Neural progenitor cell (in vitro differentiated cells): ENCODE data around the gene KLHL18. TPM values are rescaled to one million over a fixed set of nuclear protein-coding genes. Genes with fewer than 3 reads are reported as not detected.

Source experiments
- DNase-seq: peaks from one replicate; pipeline ENCODE4 v3.0.0-alpha.2; 2016; ENCODE audit warnings: low spot score
- H2AFZ ChIP-seq: fragments of 200-600 bp; sonication (generic); replicated peaks from 2 replicates; pipeline ENCODE4 v1.6.1; 2016; ENCODE audit warnings: antibody characterized with exemption
- H3F3A ChIP-seq: fragments of 200-600 bp; sonication (generic); 2 replicates; pipeline ENCODE4 v1.6.1; 2016; ENCODE audit warnings: antibody characterized with exemption, low read depth
- H3K27ac ChIP-seq: fragments of 200-600 bp; sonication (generic); 2 replicates; pipeline ENCODE4 v1.5.1; 2016; ENCODE audit warnings: mild to moderate bottlenecking
- H3K27me3 ChIP-seq: fragments of 200-600 bp; sonication (generic); 2 replicates; pipeline ENCODE4 v1.6.1; 2016; ENCODE audit warnings: mild to moderate bottlenecking, moderate library complexity
- H3K36me3 ChIP-seq: fragments of 200-600 bp; sonication (generic); 2 replicates; pipeline ENCODE4 v1.5.1; 2016
- H3K4me1 ChIP-seq: fragments of 200-600 bp; sonication (generic); 2 replicates; pipeline ENCODE4 v1.6.1; 2016; ENCODE audit warnings: mixed run types
- H3K4me2 ChIP-seq: fragments of 200-600 bp; sonication (generic); 2 replicates; pipeline ENCODE4 v1.6.1; 2016
- H3K4me3 ChIP-seq: fragments of 200-600 bp; sonication (generic); 2 replicates; pipeline ENCODE4 v1.5.1; 2016
- H3K79me2 ChIP-seq: fragments of 200-600 bp; sonication (generic); 2 replicates; pipeline ENCODE4 v1.6.1; 2016; ENCODE audit warnings: low read depth
- H3K9ac ChIP-seq: fragments of 200-600 bp; sonication (generic); 2 replicates; pipeline ENCODE4 v1.6.1; 2016
- H3K9me3 ChIP-seq: fragments of 200-600 bp; sonication (generic); 2 replicates; pipeline ENCODE4 v1.5.1; 2016; ENCODE audit warnings: low read depth
- H4K20me1 ChIP-seq: fragments of 200-600 bp; sonication (generic); 2 replicates; pipeline ENCODE4 v1.6.1; 2016; ENCODE audit warnings: low read depth
- H3K27ac Mint-ChIP-seq: 3 replicates; pipeline ENCODE4 v1.8.0; 2021; ENCODE audit warnings: mixed read lengths
- H3K27me3 Mint-ChIP-seq: 2 replicates; pipeline ENCODE4 v1.8.0; 2022; ENCODE audit warnings: low read depth, mild to moderate bottlenecking, inconsistent platforms, moderate library complexity, mixed read lengths; ENCODE audit not compliant: insufficient read depth
- H3K36me3 Mint-ChIP-seq: 3 replicates; pipeline ENCODE4 v1.8.0; 2021; ENCODE audit warnings: mixed read lengths
- H3K4me1 Mint-ChIP-seq: 3 replicates; pipeline ENCODE4 v1.8.0; 2021; ENCODE audit warnings: mixed read lengths
- H3K4me3 Mint-ChIP-seq: 3 replicates; pipeline ENCODE4 v1.8.0; 2021; ENCODE audit warnings: mild to moderate bottlenecking, moderate library complexity, mixed read lengths
- H3K9me3 Mint-ChIP-seq: 3 replicates; pipeline ENCODE4 v1.8.0; 2020; ENCODE audit warnings: mixed read lengths
- CTCF ChIP-seq: fragments of 200-600 bp; sonication (generic); IDR thresholded peaks from 2 replicates; pipeline ENCODE4 v1.5.1; 2017; ENCODE audit warnings: antibody characterized with exemption, mild to moderate bottlenecking
- EZH2 ChIP-seq: fragments of 200-600 bp; sonication (generic); IDR thresholded peaks from 2 replicates; pipeline ENCODE4 v1.6.1; 2017; ENCODE audit warnings: antibody characterized with exemption, mild to moderate bottlenecking, moderate library complexity
- EZH2phosphoT487 ChIP-seq: fragments of 200-600 bp; sonication (generic); IDR thresholded peaks from 2 replicates; pipeline ENCODE4 v1.6.1; 2017; ENCODE audit warnings: antibody characterized with exemption
- total RNA-seq: library from RNA; depleted of rRNA; stranded (reverse); fragments of >200 nt; gene quantifications from 2 replicates; pipeline ENCODE4 v1.2.3, GENCODE V29; 2015; ENCODE audit warnings: low replicate concordance

KLHL18 gene
- total RNA-seq, 1 donor from 2014 or later, result 7.3 TPM

- DNase-seq, result no peak
- Mint-ChIP-seq H3K36me3 (no peaks in the 10 kb centered on the region), H3K4me1 (peaks cover 10% of the 10 kb centered on the region), H3K27me3 (peaks cover 3% of the 10 kb centered on the region), H3K4me3 (no peak overlapping the region), H3K9me3 (no peaks in the 10 kb centered on the region), H3K27ac (no peak overlapping the region)
- Histone ChIP-seq H4K20me1 (no peaks in the 10 kb centered on the region), H3K9ac (no peak overlapping the region), H2AFZ (no peak overlapping the region), H3K4me3 (no peak overlapping the region), H3F3A (no peaks in the 10 kb centered on the region), H3K79me2 (no peaks in the 10 kb centered on the region), H3K27ac (no peak overlapping the region), H3K27me3 (no peaks in the 10 kb centered on the region), H3K4me2 (no peak overlapping the region), H3K36me3 (no peaks in the 10 kb centered on the region), H3K9me3 (no peaks in the 10 kb centered on the region), H3K4me1 (peaks cover 4% of the 10 kb centered on the region)
- TF ChIP-seq EZH2phosphoT487 (no peak), CTCF (no peak), EZH2 (no peak)
Measured at GRCh38 chr3:47259114-47259513, 23.6 kb upstream of the KLHL18 start.

- no peak for DNase-seq
- Histone ChIP-seq H4K20me1 (no peaks in the 10 kb centered on the region), H3K79me2 (no peaks in the 10 kb centered on the region), H3K4me1 (peaks cover 4% of the 10 kb centered on the region), H3K27me3 (no peaks in the 10 kb centered on the region), H3K4me3 (no peak overlapping the region), H3K9me3 (no peaks in the 10 kb centered on the region), H3K27ac (no peak overlapping the region), H3K36me3 (no peaks in the 10 kb centered on the region), H3K4me2 (no peak overlapping the region), H3K9ac (no peak overlapping the region), H2AFZ (no peak overlapping the region), H3F3A (no peaks in the 10 kb centered on the region)
- Mint-ChIP-seq H3K4me1 (peaks cover 11% of the 10 kb centered on the region), H3K9me3 (no peaks in the 10 kb centered on the region), H3K36me3 (no peaks in the 10 kb centered on the region), H3K27ac (no peak overlapping the region), H3K27me3 (peaks cover 3% of the 10 kb centered on the region), H3K4me3 (no peak overlapping the region)
- TF ChIP-seq EZH2phosphoT487 (no peak), EZH2 (no peak), CTCF (no peak)
Measured at GRCh38 chr3:47260605-47261004, 22.1 kb upstream of the KLHL18 start.

GRCh38 chr3:47261301-47261700 is 21.4 kb upstream of the KLHL18 start:
- H3K9me3 Mint-ChIP-seq, result no peaks in the 10 kb centered on the region
- no peak overlapping the region for H3K4me2 ChIP-seq
- H3K4me1 Mint-ChIP-seq, result peaks cover 11% of the 10 kb centered on the region
- TF ChIP-seq EZH2, result no peak
- no peak for TF ChIP-seq EZH2phosphoT487
- TF ChIP-seq CTCF, result no peak
- H3K36me3 Mint-ChIP-seq, result no peaks in the 10 kb centered on the region
- H3K9me3 ChIP-seq, result no peaks in the 10 kb centered on the region
- peaks cover 5% of the 10 kb centered on the region for H3K27me3 Mint-ChIP-seq
- no peak overlapping the region for H3K4me3 Mint-ChIP-seq
- H3K79me2 ChIP-seq, result no peaks in the 10 kb centered on the region
- H2AFZ ChIP-seq, result no peak overlapping the region
- no peak overlapping the region for H3K9ac ChIP-seq
- no peak for DNase-seq
- no peaks in the 10 kb centered on the region for H3K36me3 ChIP-seq
- H3K27ac ChIP-seq, result no peak overlapping the region
- peaks cover 4% of the 10 kb centered on the region for H3K4me1 ChIP-seq
- no peaks in the 10 kb centered on the region for H3F3A ChIP-seq
- no peak overlapping the region for H3K4me3 ChIP-seq
- no peaks in the 10 kb centered on the region for H3K27me3 ChIP-seq
- peak overlapping the region; percentile 33 for H3K27ac Mint-ChIP-seq
- H4K20me1 ChIP-seq, result no peaks in the 10 kb centered on the region

GRCh38 chr3:47265008-47265407 is 17.7 kb upstream of the KLHL18 start:
- no peak overlapping the region for H2AFZ ChIP-seq
- H3K79me2 ChIP-seq, result no peaks in the 10 kb centered on the region
- H3K27me3 Mint-ChIP-seq, result peaks cover 4% of the 10 kb centered on the region
- H3K4me2 ChIP-seq, result no peak overlapping the region
- no peaks in the 10 kb centered on the region for H3K9me3 Mint-ChIP-seq
- no peaks in the 10 kb centered on the region for H3K36me3 ChIP-seq
- H3F3A ChIP-seq, result no peaks in the 10 kb centered on the region
- no peaks in the 10 kb centered on the region for H3K27me3 ChIP-seq
- peaks cover 14% of the 10 kb centered on the region for H3K4me1 Mint-ChIP-seq
- no peaks in the 10 kb centered on the region for H3K4me1 ChIP-seq
- no peak overlapping the region for H3K27ac ChIP-seq
- TF ChIP-seq EZH2 (no peak), CTCF (no peak), EZH2phosphoT487 (no peak)
- H3K36me3 Mint-ChIP-seq, result no peaks in the 10 kb centered on the region
- H3K9me3 ChIP-seq, result no peaks in the 10 kb centered on the region
- no peak overlapping the region for H3K4me3 Mint-ChIP-seq
- H3K9ac ChIP-seq, result no peak overlapping the region
- H3K4me3 ChIP-seq, result no peak overlapping the region
- no peak overlapping the region for H3K27ac Mint-ChIP-seq
- no peaks in the 10 kb centered on the region for H4K20me1 ChIP-seq
- no peak for DNase-seq
